HG03039 (cell line): Measurements from ENCODE around the gene SYNGR4.

ENCODE experiments used
- ATAC-seq: cut with Tn5 transposase; IDR thresholded peaks from one replicate; pipeline ENCODE4 v1.9.1; 2021; ENCODE audit warnings: mild to moderate bottlenecking, moderate library complexity; ENCODE audit not compliant: unreplicated experiment

SYNGR4 gene

GRCh38 chr19:48424694-48425219, 60.6 kb downstream of the SYNGR4 start:
- ATAC-seq: no peak
